Astrocyte (in vitro differentiated cells and primary cell): ENCODE measurements around the gene AUTS2. TPM values are rescaled to one million over a fixed set of nuclear protein-coding genes. Genes with fewer than 3 reads are reported as not detected.

Experiments
- DNase-seq: peaks from one replicate; pipeline ENCODE4 v3.0.0-alpha.2; 2010; ENCODE audit warnings: low read depth
- FAIRE-seq: peaks from 2 replicates; lab custom pipeline; 2011; peaks lifted over from hg19 to GRCh38; lab: Jason Lieb, UNC
- H2AFZ ChIP-seq: 2 replicates; pipeline ENCODE4 v1.6.0; 2012; ENCODE audit warnings: low read depth, low read length, inconsistent platforms
- H3K27ac ChIP-seq: 2 replicates; pipeline ENCODE4 v1.5.1; 2011; ENCODE audit warnings: low read depth, low read length, inconsistent platforms
- H3K27me3 ChIP-seq: 2 replicates; pipeline ENCODE4 v1.6.0; 2011; ENCODE audit warnings: low read length, inconsistent platforms; ENCODE audit not compliant: insufficient read depth
- H3K36me3 ChIP-seq: 2 replicates; pipeline ENCODE4 v1.5.1; 2011; ENCODE audit warnings: low read length, inconsistent platforms; ENCODE audit not compliant: insufficient read depth
- H3K4me1 ChIP-seq: 2 replicates; pipeline ENCODE4 v1.5.1; 2011; ENCODE audit warnings: low read length, inconsistent platforms; ENCODE audit not compliant: insufficient read depth
- H3K4me2 ChIP-seq: 2 replicates; pipeline ENCODE4 v1.6.0; 2012; ENCODE audit warnings: low read length, inconsistent platforms
- H3K4me3 ChIP-seq: 2 replicates; pipeline ENCODE4 v1.5.1; 2011; ENCODE audit warnings: low read depth, mild to moderate bottlenecking, low read length, inconsistent platforms; ENCODE audit not compliant: insufficient read depth
- H3K79me2 ChIP-seq: 2 replicates; pipeline ENCODE4 v1.6.0; 2012; ENCODE audit warnings: mild to moderate bottlenecking, low read length, inconsistent platforms; ENCODE audit not compliant: insufficient read depth
- H3K9ac ChIP-seq: 2 replicates; pipeline ENCODE4 v1.6.0; 2012; ENCODE audit warnings: mild to moderate bottlenecking, low read length, inconsistent platforms
- H3K9me3 ChIP-seq: 2 replicates; pipeline ENCODE4 v1.5.1; 2012; ENCODE audit warnings: low read depth, mild to moderate bottlenecking, low read length, inconsistent platforms; ENCODE audit not compliant: insufficient read depth
- H4K20me1 ChIP-seq: 2 replicates; pipeline ENCODE4 v1.6.0; 2012; ENCODE audit warnings: low read length, inconsistent platforms; ENCODE audit not compliant: insufficient read depth
- H3K27ac Mint-ChIP-seq: one replicate; pipeline ENCODE4 v1.8.0; 2021; ENCODE audit warnings: mild to moderate bottlenecking, mixed read lengths; ENCODE audit not compliant: unreplicated experiment
- H3K27me3 Mint-ChIP-seq: one replicate; pipeline ENCODE4 v1.8.0; 2021; ENCODE audit warnings: low read depth, mixed read lengths; ENCODE audit not compliant: unreplicated experiment
- H3K36me3 Mint-ChIP-seq: one replicate; pipeline ENCODE4 v1.8.0; 2021; ENCODE audit warnings: low read depth, mixed read lengths; ENCODE audit not compliant: unreplicated experiment
- H3K4me1 Mint-ChIP-seq: one replicate; pipeline ENCODE4 v1.8.0; 2021; ENCODE audit warnings: low read depth, mixed read lengths; ENCODE audit not compliant: unreplicated experiment
- H3K4me3 Mint-ChIP-seq: one replicate; pipeline ENCODE4 v1.8.0; 2021; ENCODE audit warnings: mild to moderate bottlenecking, moderate library complexity, mixed read lengths; ENCODE audit not compliant: unreplicated experiment
- H3K9me3 Mint-ChIP-seq: one replicate; pipeline ENCODE4 v1.8.0; 2021; ENCODE audit warnings: mild to moderate bottlenecking, mixed read lengths; ENCODE audit not compliant: unreplicated experiment
- EZH2 ChIP-seq: IDR thresholded peaks from 2 replicates; pipeline ENCODE4 v1.6.1; 2012; ENCODE audit warnings: mild to moderate bottlenecking, low read length, inconsistent platforms; ENCODE audit not compliant: insufficient read depth
- total RNA-seq: library from RNA; stranded (reverse); gene quantifications from 2 replicates; pipeline ENCODE4 v1.2.1, GENCODE V29; 2021
- TF ChIP-seq, protein P1 (sequence below): IDR thresholded peaks from 2 replicates; pipeline ENCODE4 v1.5.1; 2011; ENCODE audit warnings: low read depth, mild to moderate bottlenecking, inconsistent platforms, low read length, moderate library complexity; ENCODE audit not compliant: insufficient read depth

Gene AUTS2
- total RNA-seq, 1 donor from 2014 or later: 73.2 TPM

DNA sequence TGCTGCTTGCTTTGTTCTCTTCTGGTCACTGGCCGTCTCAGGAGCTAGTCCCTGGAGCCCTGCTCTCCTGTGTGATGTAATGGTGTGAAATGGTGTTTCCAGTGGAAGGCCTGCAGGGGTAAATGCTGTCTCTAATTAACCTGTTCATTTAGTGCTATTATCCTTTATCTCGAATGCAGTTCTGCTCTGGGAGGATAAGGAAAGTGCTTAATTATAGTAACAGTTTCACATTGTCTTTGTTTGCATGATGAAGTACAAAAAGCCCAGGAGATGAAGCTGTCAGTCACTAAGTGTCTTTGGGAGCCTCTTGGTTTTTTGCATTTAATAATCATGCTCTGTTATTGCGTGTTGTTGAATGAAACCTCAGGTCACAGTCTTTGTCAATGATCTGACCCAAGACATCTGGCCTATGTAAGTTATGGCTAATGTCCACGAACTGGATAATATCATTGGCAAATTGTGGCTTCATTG is 778.3 kb downstream of the AUTS2 start:
- Mint-ChIP-seq H3K27ac (no peak overlapping the region), H3K27me3 (no peaks in the 10 kb centered on the region), H3K4me3 (no peak overlapping the region), H3K36me3 (no peaks in the 10 kb centered on the region), H3K9me3 (no peaks in the 10 kb centered on the region), H3K4me1 (peaks cover 9% of the 10 kb centered on the region)
- FAIRE-seq (no peak), DNase-seq (no peak)
- no peak overlapping the region for H3K27ac ChIP-seq
- TF ChIP-seq, protein P1, sequence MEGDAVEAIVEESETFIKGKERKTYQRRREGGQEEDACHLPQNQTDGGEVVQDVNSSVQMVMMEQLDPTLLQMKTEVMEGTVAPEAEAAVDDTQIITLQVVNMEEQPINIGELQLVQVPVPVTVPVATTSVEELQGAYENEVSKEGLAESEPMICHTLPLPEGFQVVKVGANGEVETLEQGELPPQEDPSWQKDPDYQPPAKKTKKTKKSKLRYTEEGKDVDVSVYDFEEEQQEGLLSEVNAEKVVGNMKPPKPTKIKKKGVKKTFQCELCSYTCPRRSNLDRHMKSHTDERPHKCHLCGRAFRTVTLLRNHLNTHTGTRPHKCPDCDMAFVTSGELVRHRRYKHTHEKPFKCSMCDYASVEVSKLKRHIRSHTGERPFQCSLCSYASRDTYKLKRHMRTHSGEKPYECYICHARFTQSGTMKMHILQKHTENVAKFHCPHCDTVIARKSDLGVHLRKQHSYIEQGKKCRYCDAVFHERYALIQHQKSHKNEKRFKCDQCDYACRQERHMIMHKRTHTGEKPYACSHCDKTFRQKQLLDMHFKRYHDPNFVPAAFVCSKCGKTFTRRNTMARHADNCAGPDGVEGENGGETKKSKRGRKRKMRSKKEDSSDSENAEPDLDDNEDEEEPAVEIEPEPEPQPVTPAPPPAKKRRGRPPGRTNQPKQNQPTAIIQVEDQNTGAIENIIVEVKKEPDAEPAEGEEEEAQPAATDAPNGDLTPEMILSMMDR: no peak
- TF ChIP-seq EZH2: no peak
- H3K36me3 ChIP-seq: no peaks in the 10 kb centered on the region
- H4K20me1 ChIP-seq: no peaks in the 10 kb centered on the region
- no peaks in the 10 kb centered on the region for H3K79me2 ChIP-seq
- H2AFZ ChIP-seq: no peak overlapping the region
- H3K9ac ChIP-seq: no peak overlapping the region
- no peaks in the 10 kb centered on the region for H3K27me3 ChIP-seq
- H3K9me3 ChIP-seq: peaks cover 2% of the 10 kb centered on the region
- no peak overlapping the region for H3K4me3 ChIP-seq
- no peak overlapping the region for H3K4me2 ChIP-seq
- H3K4me1 ChIP-seq: no peaks in the 10 kb centered on the region

DNA sequence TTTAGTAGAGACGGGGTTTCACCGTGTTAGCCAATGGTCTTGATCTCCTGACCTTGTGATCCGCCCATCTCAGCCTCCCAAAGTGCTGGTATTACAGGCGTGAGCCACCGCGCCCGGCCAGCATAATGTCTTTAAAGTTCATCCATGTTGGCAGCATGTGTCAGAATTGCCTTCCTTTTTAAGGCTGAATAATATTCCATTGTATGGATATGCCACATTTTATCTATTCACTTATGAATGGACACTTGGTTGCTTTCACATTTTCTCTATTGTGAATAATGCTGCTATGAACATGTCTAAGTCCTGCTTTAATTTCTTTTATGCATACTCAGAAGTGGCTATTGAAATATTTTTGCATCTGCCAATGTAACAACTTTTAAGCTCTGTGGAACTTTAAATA is 779.7 kb downstream of the AUTS2 start:
- Histone ChIP-seq H3K27ac (no peak overlapping the region), H4K20me1 (no peaks in the 10 kb centered on the region), H3K4me2 (no peak overlapping the region), H3K4me3 (no peak overlapping the region), H3K4me1 (no peaks in the 10 kb centered on the region), H3K9ac (no peak overlapping the region), H2AFZ (no peak overlapping the region), H3K27me3 (no peaks in the 10 kb centered on the region), H3K36me3 (no peaks in the 10 kb centered on the region), H3K79me2 (no peaks in the 10 kb centered on the region), H3K9me3 (peaks cover 2% of the 10 kb centered on the region)
- H3K4me3 Mint-ChIP-seq: no peak overlapping the region
- FAIRE-seq: no peak
- no peak for DNase-seq
- TF ChIP-seq, protein P1: no peak
- no peak for TF ChIP-seq EZH2
- H3K9me3 Mint-ChIP-seq: no peaks in the 10 kb centered on the region
- H3K36me3 Mint-ChIP-seq: no peaks in the 10 kb centered on the region
- H3K27me3 Mint-ChIP-seq: no peaks in the 10 kb centered on the region
- H3K4me1 Mint-ChIP-seq: peaks cover 9% of the 10 kb centered on the region
- no peak overlapping the region for H3K27ac Mint-ChIP-seq

DNA sequence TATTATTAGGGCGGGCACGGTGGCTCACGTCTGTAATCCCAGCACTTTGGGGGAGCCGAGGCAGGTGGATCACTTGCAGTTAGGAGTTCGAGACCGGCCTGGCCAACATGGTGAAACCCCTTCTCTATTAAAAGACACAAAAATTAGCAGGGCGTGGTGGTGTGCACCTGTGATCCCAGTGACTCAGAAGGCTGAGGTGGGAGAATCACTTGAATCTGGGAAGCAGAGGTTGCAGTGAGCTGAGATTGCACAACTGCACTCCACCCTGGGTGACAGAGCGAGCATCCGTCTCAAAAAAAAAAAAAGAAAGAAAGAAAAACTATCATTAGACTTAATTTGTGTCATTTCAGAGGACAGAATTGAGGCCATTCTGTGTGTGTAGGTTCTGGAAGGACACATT is 780.9 kb downstream of the AUTS2 start:
- no peak overlapping the region for H3K4me3 Mint-ChIP-seq
- Histone ChIP-seq H2AFZ (no peak overlapping the region), H3K36me3 (no peaks in the 10 kb centered on the region), H3K79me2 (no peaks in the 10 kb centered on the region), H3K4me3 (no peak overlapping the region), H3K27me3 (no peaks in the 10 kb centered on the region), H3K27ac (no peak overlapping the region), H3K4me1 (no peaks in the 10 kb centered on the region), H4K20me1 (no peaks in the 10 kb centered on the region), H3K9me3 (peaks cover 2% of the 10 kb centered on the region), H3K4me2 (no peak overlapping the region), H3K9ac (no peak overlapping the region)
- peaks cover 9% of the 10 kb centered on the region for H3K4me1 Mint-ChIP-seq
- H3K27ac Mint-ChIP-seq: no peak overlapping the region
- no peaks in the 10 kb centered on the region for H3K27me3 Mint-ChIP-seq
- FAIRE-seq (no peak), DNase-seq (no peak)
- no peaks in the 10 kb centered on the region for H3K36me3 Mint-ChIP-seq
- TF ChIP-seq, protein P1: no peak
- no peak for TF ChIP-seq EZH2
- no peaks in the 10 kb centered on the region for H3K9me3 Mint-ChIP-seq
